Left ventricle myocardium inferior (tissue), 1 donor: ENCODE measurements around the gene SRI. TPM values are rescaled to one million over a fixed set of nuclear protein-coding genes. Genes with fewer than 3 reads are reported as not detected.
"Not testable (repeated sequence)": the region's sequence is repeated elsewhere in the genome, so short reads cannot be mapped to it uniquely, and the experiment has no call there.

Experiments
- DNase-seq: peaks from one replicate; pipeline ENCODE4 v3.0.0-alpha.2; 2020
- H3K27ac ChIP-seq: fragments of 200-600 bp; replicated peaks from 2 replicates; pipeline ENCODE4 v1.8.0; 2021
- H3K27me3 ChIP-seq: fragments of 200-600 bp; 2 replicates; pipeline ENCODE4 v1.8.0; 2021; ENCODE audit warnings: low read depth
- H3K36me3 ChIP-seq: fragments of 200-600 bp; 2 replicates; pipeline ENCODE4 v1.8.0; 2021
- H3K4me1 ChIP-seq: fragments of 200-600 bp; 2 replicates; pipeline ENCODE4 v1.8.0; 2021
- H3K4me3 ChIP-seq: fragments of 200-600 bp; 2 replicates; pipeline ENCODE4 v1.8.0; 2021; ENCODE audit warnings: mild to moderate bottlenecking, moderate library complexity
- H3K9me3 ChIP-seq: fragments of 200-600 bp; replicated peaks from 2 replicates; pipeline ENCODE4 v1.8.0; 2021
- intact Hi-C: fragments of 100-400 bp; cut with micrococcal nuclease; formaldehyde crosslinking; loops from one replicate; pipeline ENCODE4 v1.11.0; 2022
- total RNA-seq: library from RNA; stranded (reverse); fragmentation: NEBNext Ultra II Directional; extraction: Animal tissue kit (Norgen Biotek cat#: 25700); gene quantifications from one replicate; pipeline ENCODE4 v1.2.1, GENCODE V29; 2021
- TF ChIP-seq, protein P1 (sequence below): fragments of 200-600 bp; IDR thresholded peaks from 2 replicates; pipeline ENCODE4 v1.8.0; 2021; ENCODE audit warnings: antibody characterized with exemption, mild to moderate bottlenecking, borderline replicate concordance
- donor health status: DM: no; HTN: yes; CAD: no; lungs with severe emphysema.

The SRI gene
- total RNA-seq, 1 donor from 2014 or later, result 76.1 TPM

DNA sequence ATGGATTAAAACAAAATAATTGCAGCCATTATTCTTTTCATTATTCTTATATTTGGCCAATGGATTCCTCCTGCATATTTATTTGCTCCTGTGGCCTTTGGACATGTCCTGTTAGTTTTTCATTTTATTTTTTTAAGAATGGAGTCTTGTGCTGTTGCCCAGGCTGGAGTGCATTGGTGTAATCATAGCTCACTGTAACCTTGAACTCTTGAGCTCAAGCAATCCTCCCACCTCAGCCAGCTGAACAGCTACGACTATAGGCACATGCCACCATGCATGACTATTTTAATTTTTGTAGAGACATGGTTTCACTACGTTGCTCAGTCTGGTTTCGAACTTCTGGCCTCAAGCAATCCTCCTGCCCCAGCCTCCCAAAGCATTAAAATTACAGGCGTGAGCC, 42.7 kb upstream of the SRI start:
- peaks cover 5% of the 10 kb centered on the region for H3K4me1 ChIP-seq
- no peaks in the 10 kb centered on the region for H3K9me3 ChIP-seq
- TF ChIP-seq, protein P1, sequence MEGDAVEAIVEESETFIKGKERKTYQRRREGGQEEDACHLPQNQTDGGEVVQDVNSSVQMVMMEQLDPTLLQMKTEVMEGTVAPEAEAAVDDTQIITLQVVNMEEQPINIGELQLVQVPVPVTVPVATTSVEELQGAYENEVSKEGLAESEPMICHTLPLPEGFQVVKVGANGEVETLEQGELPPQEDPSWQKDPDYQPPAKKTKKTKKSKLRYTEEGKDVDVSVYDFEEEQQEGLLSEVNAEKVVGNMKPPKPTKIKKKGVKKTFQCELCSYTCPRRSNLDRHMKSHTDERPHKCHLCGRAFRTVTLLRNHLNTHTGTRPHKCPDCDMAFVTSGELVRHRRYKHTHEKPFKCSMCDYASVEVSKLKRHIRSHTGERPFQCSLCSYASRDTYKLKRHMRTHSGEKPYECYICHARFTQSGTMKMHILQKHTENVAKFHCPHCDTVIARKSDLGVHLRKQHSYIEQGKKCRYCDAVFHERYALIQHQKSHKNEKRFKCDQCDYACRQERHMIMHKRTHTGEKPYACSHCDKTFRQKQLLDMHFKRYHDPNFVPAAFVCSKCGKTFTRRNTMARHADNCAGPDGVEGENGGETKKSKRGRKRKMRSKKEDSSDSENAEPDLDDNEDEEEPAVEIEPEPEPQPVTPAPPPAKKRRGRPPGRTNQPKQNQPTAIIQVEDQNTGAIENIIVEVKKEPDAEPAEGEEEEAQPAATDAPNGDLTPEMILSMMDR, result no peak
- no peak overlapping the region for H3K27ac ChIP-seq
- H3K27me3 ChIP-seq, result no peaks in the 10 kb centered on the region
- no peak for DNase-seq
- no peak overlapping the region for H3K4me3 ChIP-seq
- intact Hi-C loops, result no loop called here
- no peaks in the 10 kb centered on the region for H3K36me3 ChIP-seq

DNA sequence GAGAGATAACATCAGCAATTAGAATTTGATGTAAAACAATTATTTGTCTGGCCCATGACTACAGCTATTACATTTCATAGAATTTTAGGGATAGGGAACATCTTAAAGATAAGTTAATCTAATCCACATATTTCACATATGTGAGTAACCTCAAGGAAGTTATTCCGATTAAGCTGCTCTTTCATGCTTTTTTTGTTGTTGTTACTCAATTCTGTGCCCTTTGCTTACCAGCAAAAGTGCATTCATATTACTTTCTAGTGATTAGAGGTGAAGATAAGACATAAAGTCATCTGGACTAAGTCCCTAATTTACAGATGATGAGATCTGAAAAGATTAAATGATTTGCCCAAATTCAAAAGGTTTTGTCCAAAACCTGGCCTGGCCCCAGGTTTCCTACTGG, 40.9 kb upstream of the SRI start:
- Histone ChIP-seq H3K27ac (no peak overlapping the region), H3K9me3 (no peaks in the 10 kb centered on the region), H3K27me3 (no peaks in the 10 kb centered on the region), H3K36me3 (no peaks in the 10 kb centered on the region), H3K4me1 (peaks cover 5% of the 10 kb centered on the region), H3K4me3 (no peak overlapping the region)
- intact Hi-C loops, result no loop called here
- DNase-seq, result no peak
- TF ChIP-seq, protein P1, result no peak

DNA sequence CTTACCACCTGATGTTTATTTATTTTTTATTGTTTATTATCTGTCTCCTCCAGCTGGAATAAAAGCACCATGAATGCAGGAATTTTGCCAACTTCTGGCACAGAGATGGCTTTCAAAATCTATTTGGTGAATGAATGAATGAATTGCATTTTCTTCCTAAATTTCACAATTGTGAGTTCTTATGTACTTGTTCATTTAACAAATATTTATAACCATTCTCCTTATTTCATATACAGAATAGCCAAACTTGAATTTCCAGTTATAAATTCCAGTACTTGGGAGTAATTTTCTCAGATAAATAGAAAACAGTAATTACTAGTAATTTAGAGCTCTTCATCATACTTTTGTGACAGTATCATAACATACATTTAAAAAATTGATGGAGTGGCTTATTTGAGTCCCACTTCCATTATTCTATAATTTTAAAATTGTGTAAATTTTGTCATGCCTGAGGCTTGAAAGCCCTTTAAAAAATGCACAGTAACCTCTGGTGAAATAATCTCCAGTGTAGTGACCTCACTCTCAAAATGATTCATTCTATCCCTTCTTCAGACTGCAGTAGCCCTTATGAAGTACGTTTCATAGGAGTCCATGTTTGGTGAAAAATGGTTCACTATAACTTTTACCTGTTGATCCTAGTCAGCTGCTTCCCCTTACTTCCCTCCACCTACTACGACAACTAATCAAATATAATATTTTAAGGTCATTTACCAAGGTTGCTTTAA, 40.0 kb upstream of the SRI start:
- intact Hi-C loops, result no loop called here
- H3K36me3 ChIP-seq, result no peaks in the 10 kb centered on the region
- TF ChIP-seq, protein P1, result no peak
- H3K9me3 ChIP-seq, result peaks cover 5% of the 10 kb centered on the region
- H3K27ac ChIP-seq, result no peak overlapping the region
- no peak for DNase-seq
- no peaks in the 10 kb centered on the region for H3K27me3 ChIP-seq
- no peaks in the 10 kb centered on the region for H3K4me1 ChIP-seq
- H3K4me3 ChIP-seq, result no peak overlapping the region

DNA sequence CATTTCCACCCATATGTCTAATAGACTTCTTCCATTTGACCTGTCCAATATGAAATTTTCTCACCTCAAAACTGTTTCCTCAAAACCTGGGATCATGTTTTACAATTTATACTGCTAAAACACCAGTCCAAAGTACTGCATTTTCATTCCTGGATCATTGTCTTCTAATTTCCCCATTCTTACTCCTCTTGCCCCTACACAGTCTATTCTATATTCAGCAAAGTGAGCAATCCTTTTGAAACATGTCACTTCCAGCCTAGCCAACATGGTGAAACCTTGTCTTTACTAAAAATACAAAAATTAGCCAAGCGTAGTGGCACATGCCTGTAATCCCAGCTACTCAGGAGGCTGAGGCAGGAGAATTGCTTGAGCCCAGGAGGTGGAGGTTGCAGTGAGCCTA, 38.5 kb upstream of the SRI start:
- H3K4me1 ChIP-seq, DNase-seq, H3K27me3 ChIP-seq, H3K27ac ChIP-seq, H3K4me3 ChIP-seq, H3K36me3 ChIP-seq, intact Hi-C loops: not testable (repeated sequence)
- peaks cover 20% of the 10 kb centered on the region for H3K9me3 ChIP-seq

DNA sequence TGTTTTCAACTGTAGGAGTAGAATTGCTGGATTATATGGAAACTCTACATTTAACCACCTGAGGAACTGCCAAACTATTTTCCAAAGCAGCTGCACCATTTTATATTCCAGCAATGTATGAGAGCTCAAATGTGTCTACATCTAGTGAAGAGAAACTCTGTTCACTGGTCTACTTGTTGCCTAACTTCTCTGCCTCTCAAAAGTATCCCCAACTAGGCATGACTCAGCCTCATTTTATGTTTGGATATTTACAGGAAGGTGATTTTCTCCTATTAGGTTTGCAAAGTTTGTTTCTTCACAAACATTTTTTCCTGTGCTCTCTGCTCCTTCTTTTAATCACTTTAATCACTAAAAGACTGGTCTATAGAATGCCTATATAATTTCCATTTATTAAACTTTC, 37.1 kb upstream of the SRI start:
- Histone ChIP-seq H3K27ac (no peak overlapping the region), H3K4me1 (no peaks in the 10 kb centered on the region), H3K9me3 (peaks cover 33% of the 10 kb centered on the region), H3K36me3 (no peaks in the 10 kb centered on the region), H3K4me3 (no peak overlapping the region), H3K27me3 (no peaks in the 10 kb centered on the region)
- no peak for DNase-seq
- TF ChIP-seq, protein P1, result no peak
- intact Hi-C loops, result no loop called here

DNA sequence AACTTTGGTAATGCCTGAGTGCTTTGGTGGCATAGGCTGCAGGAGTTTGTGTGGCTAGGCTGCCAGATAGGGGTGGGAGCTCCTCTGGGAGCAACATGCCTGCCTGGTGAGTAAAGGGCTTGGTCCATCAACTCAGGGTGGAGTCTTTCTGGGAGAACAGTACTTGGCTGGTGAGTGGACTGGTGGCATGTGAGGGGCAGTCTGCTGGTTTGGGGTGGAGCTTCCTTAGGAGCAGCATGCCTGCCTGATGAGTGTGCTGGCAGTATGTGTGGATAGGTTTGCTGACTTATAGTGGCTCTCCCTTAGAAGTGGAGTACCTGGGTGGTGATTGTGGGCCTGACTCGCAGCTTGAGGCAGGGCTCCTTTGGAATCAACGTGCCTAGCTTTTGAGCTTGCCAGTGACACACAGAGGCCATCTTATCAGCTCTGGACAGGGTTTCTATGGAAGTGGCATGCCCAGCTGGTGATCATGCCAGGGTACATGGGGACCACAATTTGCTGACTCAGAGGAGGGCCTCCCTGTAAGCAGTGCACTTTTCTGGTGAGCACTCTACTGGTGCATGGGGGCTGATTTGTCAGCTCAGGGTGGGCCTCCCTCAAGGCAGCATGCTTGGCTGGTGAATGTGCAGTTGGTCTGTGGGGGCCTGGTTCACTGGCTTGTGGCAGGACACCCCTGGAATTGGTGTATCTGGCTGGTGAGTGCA, 35.0 kb upstream of the SRI start:
- TF ChIP-seq, protein P1, result no peak
- H3K4me3 ChIP-seq, result no peak overlapping the region
- H3K4me1 ChIP-seq, result no peaks in the 10 kb centered on the region
- intact Hi-C loops, result no loop called here
- no peaks in the 10 kb centered on the region for H3K36me3 ChIP-seq
- peaks cover 39% of the 10 kb centered on the region for H3K9me3 ChIP-seq
- H3K27me3 ChIP-seq, result no peaks in the 10 kb centered on the region
- H3K27ac ChIP-seq, result no peak overlapping the region
- DNase-seq, result no peak
